H9 (cell line): ENCODE data around the gene KRTAP5-1. TPM values are rescaled to one million over a fixed set of nuclear protein-coding genes. Genes with fewer than 3 reads are reported as not detected.
A peak's percentile ranks its signal among the peaks of the same experiment; 100 is the strongest.

Experiments
- DNase-seq: peaks from one replicate; pipeline ENCODE4 v3.0.0-alpha.2; 2017
- H2AFZ ChIP-seq: one replicate; pipeline ENCODE4 v1.6.1; 2013; ENCODE audit warnings: mild to moderate bottlenecking, low read length, control low read depth, moderate library complexity
- H2AK5ac ChIP-seq: 2 replicates; pipeline ENCODE4 v1.6.1; 2013; ENCODE audit warnings: low read length, control low read depth, mixed read lengths; ENCODE audit not compliant: insufficient read length
- H2BK120ac ChIP-seq: one replicate; pipeline ENCODE4 v1.6.1; 2013; ENCODE audit warnings: low read depth, mild to moderate bottlenecking, low read length, control low read depth, inconsistent platforms; ENCODE audit not compliant: poor library complexity, severe bottlenecking
- H2BK12ac ChIP-seq: 2 replicates; pipeline ENCODE4 v1.6.1; 2013; ENCODE audit warnings: low read length, control low read depth, mixed read lengths, low read depth; ENCODE audit not compliant: insufficient read length
- H2BK15ac ChIP-seq: 2 replicates; pipeline ENCODE4 v1.6.1; 2013; ENCODE audit warnings: low read depth, low read length, control low read depth
- H2BK20ac ChIP-seq: one replicate; pipeline ENCODE4 v1.6.1; 2013; ENCODE audit warnings: low read depth, mild to moderate bottlenecking, low read length, control low read depth, inconsistent platforms; ENCODE audit not compliant: poor library complexity, severe bottlenecking
- H2BK5ac ChIP-seq: 2 replicates; pipeline ENCODE4 v1.6.1; 2013; ENCODE audit warnings: low read length, control low read depth, mixed read lengths; ENCODE audit not compliant: insufficient read length
- H3K14ac ChIP-seq: 2 replicates; pipeline ENCODE4 v1.6.1; 2013; ENCODE audit warnings: low read length, control low read depth; ENCODE audit not compliant: insufficient read depth
- H3K18ac ChIP-seq: 2 replicates; pipeline ENCODE4 v1.6.1; 2013; ENCODE audit warnings: low read depth, mild to moderate bottlenecking, mixed read lengths, low read length, control low read depth; ENCODE audit not compliant: insufficient read length
- H3K23ac ChIP-seq: 2 replicates; pipeline ENCODE4 v1.6.1; 2013; ENCODE audit warnings: low read length, control low read depth, mixed read lengths, low read depth; ENCODE audit not compliant: insufficient read length
- H3K23me2 ChIP-seq: 2 replicates; pipeline ENCODE4 v1.6.1; 2013; ENCODE audit warnings: low read depth, mild to moderate bottlenecking, mixed read lengths, low read length, control low read depth; ENCODE audit not compliant: insufficient read length, poor library complexity, severe bottlenecking
- H3K27ac ChIP-seq: 2 replicates; pipeline ENCODE4 v1.5.1; 2013; ENCODE audit warnings: low read length, control low read depth, mixed read lengths, low read depth; ENCODE audit not compliant: insufficient read length
- H3K27me3 ChIP-seq: 2 replicates; pipeline ENCODE4 v1.6.1; 2013; ENCODE audit warnings: low read length, control low read depth, inconsistent platforms; ENCODE audit not compliant: insufficient read depth
- H3K4ac ChIP-seq: 2 replicates; pipeline ENCODE4 v1.6.1; 2013; ENCODE audit warnings: low read depth, mild to moderate bottlenecking, control low read depth, inconsistent platforms, low read length, moderate library complexity
- H3K4me1 ChIP-seq: 2 replicates; pipeline ENCODE4 v1.6.1; 2013; ENCODE audit warnings: low read length, control low read depth, inconsistent platforms; ENCODE audit not compliant: insufficient read depth
- H3K4me2 ChIP-seq: 2 replicates; pipeline ENCODE4 v1.6.1; 2013; ENCODE audit warnings: low read length, control low read depth, mixed read lengths; ENCODE audit not compliant: insufficient read length, insufficient read depth
- H3K56ac ChIP-seq: 2 replicates; pipeline ENCODE4 v1.6.1; 2013; ENCODE audit warnings: low read depth, mild to moderate bottlenecking, mixed read lengths, low read length, control low read depth; ENCODE audit not compliant: insufficient read length
- H3K79me1 ChIP-seq: 2 replicates; pipeline ENCODE4 v1.6.1; 2013; ENCODE audit warnings: low read depth, mild to moderate bottlenecking, moderate library complexity, low read length, control low read depth, inconsistent platforms; ENCODE audit not compliant: insufficient read depth, poor library complexity, severe bottlenecking
- H3K79me2 ChIP-seq: 2 replicates; pipeline ENCODE4 v1.6.1; 2013; ENCODE audit warnings: low read length, control low read depth, inconsistent platforms; ENCODE audit not compliant: insufficient read depth
- H3K9ac ChIP-seq: 2 replicates; pipeline ENCODE4 v1.6.1; 2013; ENCODE audit warnings: low read length, control low read depth, mixed read lengths; ENCODE audit not compliant: insufficient read length; ENCODE audit errors: extremely low read depth
- H3K9me3 ChIP-seq: one replicate; pipeline ENCODE4 v1.6.1; 2013; ENCODE audit warnings: low read depth, low read length, inconsistent platforms; ENCODE audit not compliant: control insufficient read depth
- H3T11ph ChIP-seq: one replicate; pipeline ENCODE4 v1.6.1; 2013; ENCODE audit warnings: mild to moderate bottlenecking, low read length, control low read depth, inconsistent platforms
- H4K20me1 ChIP-seq: one replicate; pipeline ENCODE4 v1.6.1; 2013; ENCODE audit not compliant: control insufficient read depth, insufficient read length, insufficient read depth
- H4K5ac ChIP-seq: 2 replicates; pipeline ENCODE4 v1.6.1; 2013; ENCODE audit warnings: low read depth, mild to moderate bottlenecking, mixed read lengths, low read length, control low read depth; ENCODE audit not compliant: insufficient read length
- H4K8ac ChIP-seq: replicated peaks from 2 replicates; pipeline ENCODE4 v1.6.1; 2013; ENCODE audit warnings: low read length, control low read depth, mixed read lengths, low read depth; ENCODE audit not compliant: insufficient read length
- H4K91ac ChIP-seq: 2 replicates; pipeline ENCODE4 v1.6.1; 2013; ENCODE audit warnings: low read depth, mild to moderate bottlenecking, moderate library complexity, mixed read lengths, low read length, control low read depth; ENCODE audit not compliant: insufficient read length
- H3K27ac Mint-ChIP-seq, 3 experiments: 2 replicates in 2 of 3; 3 replicates in 1 of 3; pipeline ENCODE4 v1.8.0; 2020 to 2021; ENCODE audit warnings: mixed read lengths in 3 of 3, mild to moderate bottlenecking in 1 of 3, moderate library complexity in 1 of 3
- H3K27me3 Mint-ChIP-seq: 2 replicates; pipeline ENCODE4 v1.8.0; 2021; ENCODE audit warnings: low read depth, mild to moderate bottlenecking, moderate library complexity, mixed read lengths
- H3K36me3 Mint-ChIP-seq, 3 experiments: 2 replicates in 2 of 3; 3 replicates in 1 of 3; pipeline ENCODE4 v1.8.0; 2020 to 2021; ENCODE audit warnings: low read depth in 3 of 3, mixed read lengths in 3 of 3; ENCODE audit not compliant: insufficient read depth in 1 of 3
- H3K4me1 Mint-ChIP-seq, 2 experiments: 2 replicates each; pipeline ENCODE4 v1.8.0; 2020; ENCODE audit warnings: mixed read lengths in 2 of 2
- H3K4me3 Mint-ChIP-seq, 2 experiments: 2 replicates in 1 of 2; 3 replicates in 1 of 2; pipeline ENCODE4 v1.8.0; 2020 to 2021; ENCODE audit warnings: mild to moderate bottlenecking in 2 of 2, mixed read lengths in 2 of 2, moderate library complexity in 1 of 2
- H3K9me3 Mint-ChIP-seq, 2 experiments: 2 replicates in 1 of 2; 3 replicates in 1 of 2; pipeline ENCODE4 v1.8.0; 2020; ENCODE audit warnings: mild to moderate bottlenecking in 2 of 2, mixed read lengths in 2 of 2, moderate library complexity in 1 of 2
- CTCF ChIP-seq: fragments of 200-600 bp; sonication (generic); conservative IDR thresholded peaks from 3 replicates; pipeline ENCODE4 v1.8.0; 2021; ENCODE audit warnings: antibody characterized with exemption, mild to moderate bottlenecking
- WGBS: extraction: QIAGEN DNeasy Blood & Tissue Kit; methylation state at CpG from one replicate; pipeline ENCODE4 v1.1.7; 2013; ENCODE audit warnings: missing lambda C conversion rate, low lambda C conversion rate, mixed read lengths; ENCODE audit not compliant: insufficient read length; ENCODE audit errors: extremely low coverage; 5-methylcytosine and 5-hydroxymethylcytosine counted together
- total RNA-seq: library from RNA; stranded (reverse); gene quantifications from 2 replicates; pipeline ENCODE4 v1.2.1, GENCODE V29; 2021

KRTAP5-1 gene
- total RNA-seq, 1 experiment from 2014 or later, result not detected

GRCh38 chr11:1545432-1545831 is 39.7 kb downstream of the KRTAP5-1 start:
- Histone ChIP-seq H4K5ac (no peak overlapping the region), H4K20me1 (no peaks in the 10 kb centered on the region), H3K79me2 (no peaks in the 10 kb centered on the region), H3K9ac (no peak overlapping the region), H2BK15ac (no peak overlapping the region), H4K8ac (no peak overlapping the region), H2BK5ac (no peak overlapping the region), H3K9me3 (no peaks in the 10 kb centered on the region), H3K27me3 (peaks cover 8% of the 10 kb centered on the region; the same call in 1 of the 2 replicates), H3K4me2 (no peak overlapping the region), H3K56ac (no peak overlapping the region), H3K23ac (no peak overlapping the region), H3K4ac (no peak overlapping the region), H3K27ac (no peak overlapping the region), H3K23me2 (peaks cover 17% of the 10 kb centered on the region), H2AFZ (no peak overlapping the region), H3K14ac (no peak overlapping the region), H2AK5ac (no peak overlapping the region), H3K4me1 (no peaks in the 10 kb centered on the region), H2BK12ac (no peak overlapping the region), H4K91ac (no peak overlapping the region), H3K79me1 (no peaks in the 10 kb centered on the region), H3K18ac (no peak overlapping the region), H3T11ph (no peak overlapping the region), H2BK120ac (no peak overlapping the region), H2BK20ac (no peak overlapping the region)
- H3K27ac Mint-ChIP-seq, result peak overlapping the region in 1 of 3 experiments; percentile 95; a peak in 1 of 7 replicates
- no peaks in the 10 kb centered on the region for H3K36me3 Mint-ChIP-seq
- TF ChIP-seq CTCF, result no peak
- no CpG with 5 or more reads among the region's 5 CpGs for WGBS
- DNase-seq, result no peak
- H3K9me3 Mint-ChIP-seq, result no peaks in the 10 kb centered on the region
- H3K27me3 Mint-ChIP-seq, result peaks cover 82% of the 10 kb centered on the region
- peaks cover 6 to 28% of the 10 kb centered on the region in 2 experiments; a peak in 3 of 4 replicates for H3K4me1 Mint-ChIP-seq
- H3K4me3 Mint-ChIP-seq, result no peak overlapping the region
